Measurements from ENCODE around the gene NOX5.

- no peak for TF ChIP-seq CTCF (IDR thresholded peaks at IDR 0.05)
- TF ChIP-seq EZH2 (IDR thresholded peaks at IDR 0.05; ENCODE audit: borderline replicate concordance, insufficient read depth, low read depth, low read length, poor library complexity, severe bottlenecking) = no peak
Measured at GRCh38 chr15:69000091-69000490, 14.4 kb upstream of the NOX5 start.
